Adipose tissue (tissue), 3 donors: ENCODE data around the gene GNG12. TPM values are rescaled to one million over a fixed set of nuclear protein-coding genes. Genes with fewer than 3 reads are reported as not detected.
"Not testable (repeated sequence)": the region's sequence is repeated elsewhere in the genome, so short reads cannot be mapped to it uniquely, and the experiment has no call there.

ENCODE experiments used
- H3K27ac ChIP-seq: one replicate; pipeline ENCODE4 v1.5.1; 2013; ENCODE audit warnings: low read depth, low read length
- WGBS, 3 donors: extraction: QIAGEN DNeasy Blood & Tissue Kit; methylation state at CpG; one replicate each; pipeline ENCODE4 v1.1.7; 2013; 5-methylcytosine and 5-hydroxymethylcytosine counted together
- polyA plus RNA-seq, 3 donors: library from polyadenylated mRNA; stranded (reverse); fragments of 200-250 nt; gene quantifications; one replicate each; pipeline ENCODE4 v1.2.3, GENCODE V29; 2013
- donor health status: healthy with polysubstance abuse.
- donor health status: Bipolar disorder and iron deficiency.
- donor health status: healthy.

The GNG12 gene
- polyA plus RNA-seq, 3 donors, result 14.7 to 66.0 (median 46.3) TPM

- 0 to 2% (median 2%) methylated on average over 20 of the region's 20 CpGs for WGBS, 3 donors
These were observed 148.7 kb downstream of the GNG12 start for GRCh38 chr1:67684526-67685066.

GRCh38 chr1:67683766-67684525 is 149.3 kb downstream of the GNG12 start:
- 17 to 27% (median 18%) methylated on average over 8 of the region's 8 CpGs for WGBS, 3 donors
- H3K27ac ChIP-seq, result no peak overlapping the region

More at GRCh38 chr1:67684526-67685066, 148.7 kb downstream of the GNG12 start:
- H3K27ac ChIP-seq, result no peak overlapping the region

GRCh38 chr1:67683316-67683715 is 150.0 kb downstream of the GNG12 start:
- WGBS, 3 donors, result 23 to 66% (median 26%) methylated on average over 3 of the region's 3 CpGs
- no peak overlapping the region for H3K27ac ChIP-seq

GRCh38 chr1:67682659-67683197 is 150.5 kb downstream of the GNG12 start:
- 67 to 70% (median 67%) methylated on average over 3 of the region's 3 CpGs for WGBS, 3 donors
- no peak overlapping the region for H3K27ac ChIP-seq

GRCh38 chr1:67680486-67680885 is 152.8 kb downstream of the GNG12 start:
- no peak overlapping the region for H3K27ac ChIP-seq
- 95 to 100% (median 99%) methylated on average over 2 of the region's 2 CpGs for WGBS, 3 donors

- H3K27ac ChIP-seq, result no peak overlapping the region
These were observed 153.6 kb downstream of the GNG12 start for GRCh38 chr1:67679691-67680090.

- WGBS, 3 donors, result 77 to 85% (median 79%) methylated on average over 2 of the region's 2 CpGs
- H3K27ac ChIP-seq, result no peak overlapping the region
These were observed 155.3 kb downstream of the GNG12 start for GRCh38 chr1:67677930-67678329.

GRCh38 chr1:67677408-67677807 is 155.9 kb downstream of the GNG12 start:
- WGBS, 3 donors, result 88 to 96% (median 92%) methylated on average over 2 of the region's 2 CpGs
- H3K27ac ChIP-seq, result no peak overlapping the region

GRCh38 chr1:67676946-67677345 is 156.3 kb downstream of the GNG12 start:
- H3K27ac ChIP-seq, result no peak overlapping the region
- WGBS, 3 donors, result 69 to 80% (median 78%) methylated on average over 2 of the region's 2 CpGs

- no peak overlapping the region for H3K27ac ChIP-seq
- WGBS, 3 donors, result 92 to 98% (median 92%) methylated on average over 2 of the region's 2 CpGs
These were observed 157.0 kb downstream of the GNG12 start for GRCh38 chr1:67676287-67676686.

- no peak overlapping the region for H3K27ac ChIP-seq
- 85 to 89% (median 86%) methylated on average over 2 of the region's 2 CpGs for WGBS, 3 donors
These were observed 157.5 kb downstream of the GNG12 start for GRCh38 chr1:67675800-67676199.

GRCh38 chr1:67674260-67675011 is 158.8 kb downstream of the GNG12 start:
- WGBS, 3 donors, result 15 to 53% (median 27%) methylated on average over 4 of the region's 4 CpGs

GRCh38 chr1:67673468-67674201 is 159.6 kb downstream of the GNG12 start:
- WGBS, 3 donors, result 90 to 95% (median 92%) methylated on average over 1 of the region's 1 CpG
- H3K27ac ChIP-seq, result no peak overlapping the region

More at GRCh38 chr1:67674260-67675011, 158.8 kb downstream of the GNG12 start:
- H3K27ac ChIP-seq, result no peak overlapping the region

GRCh38 chr1:67672260-67672803 is 160.9 kb downstream of the GNG12 start:
- 93 to 97% (median 96%) methylated on average over 1 of the region's 1 CpG for WGBS, 3 donors
- no peak overlapping the region for H3K27ac ChIP-seq

- no peak overlapping the region for H3K27ac ChIP-seq
- WGBS, 3 donors, result 23 to 45% (median 39%) methylated on average over 1 of the region's 1 CpG
These were observed 164.6 kb downstream of the GNG12 start for GRCh38 chr1:67668660-67669059.

- no peak overlapping the region for H3K27ac ChIP-seq
- WGBS, 3 donors, result 90 to 95% (median 91%) methylated on average over 5 of the region's 5 CpGs
These were observed 166.6 kb downstream of the GNG12 start for GRCh38 chr1:67666636-67667035.

GRCh38 chr1:67665307-67665706 is 168.0 kb downstream of the GNG12 start:
- not testable (repeated sequence) for H3K27ac ChIP-seq

GRCh38 chr1:67664048-67664447 is 169.2 kb downstream of the GNG12 start:
- WGBS, 3 donors, result 56 to 73% (median 67%) methylated on average over 1 of the region's 1 CpG
- H3K27ac ChIP-seq, result no peak overlapping the region
